Prostate gland (tissue), 2 donors: ENCODE results near the gene NTM.

ENCODE experiments used
- CTCF ChIP-seq, 4 experiments: fragments of 200-600 bp in 2 of 4; fragments of 450-650 bp in 2 of 4; sonication (generic) in 2 of 4; IDR thresholded peaks; 1 replicate in 3 of 4; 2 replicates in 1 of 4; pipeline ENCODE4 v1.5.1; 2016 to 2019; ENCODE audit warnings: antibody characterized with exemption in 4 of 4, mild to moderate bottlenecking in 2 of 4, moderate library complexity in 2 of 4
- POLR2A ChIP-seq: fragments of 450-650 bp; IDR thresholded peaks from one replicate; pipeline ENCODE4 v1.6.1; 2016; ENCODE audit warnings: antibody characterized with exemption, mild to moderate bottlenecking

- TF ChIP-seq POLR2A: no peak
- no peak for TF ChIP-seq CTCF (IDR thresholded peaks at IDR 0.05)
These were observed 334.3 kb downstream of the NTM start for GRCh38 chr11:131704682-131705081.
